Neural progenitor cell (in vitro differentiated cells): ENCODE results near the gene RGS12. TPM values are rescaled to one million over a fixed set of nuclear protein-coding genes. Genes with fewer than 3 reads are reported as not detected.

Experiments
- DNase-seq: peaks from one replicate; pipeline ENCODE4 v3.0.0-alpha.2; 2016; ENCODE audit warnings: low spot score
- H2AFZ ChIP-seq: fragments of 200-600 bp; sonication (generic); replicated peaks from 2 replicates; pipeline ENCODE4 v1.6.1; 2016; ENCODE audit warnings: antibody characterized with exemption
- H3F3A ChIP-seq: fragments of 200-600 bp; sonication (generic); 2 replicates; pipeline ENCODE4 v1.6.1; 2016; ENCODE audit warnings: antibody characterized with exemption, low read depth
- H3K27ac ChIP-seq: fragments of 200-600 bp; sonication (generic); 2 replicates; pipeline ENCODE4 v1.5.1; 2016; ENCODE audit warnings: mild to moderate bottlenecking
- H3K27me3 ChIP-seq: fragments of 200-600 bp; sonication (generic); 2 replicates; pipeline ENCODE4 v1.6.1; 2016; ENCODE audit warnings: mild to moderate bottlenecking, moderate library complexity
- H3K36me3 ChIP-seq: fragments of 200-600 bp; sonication (generic); 2 replicates; pipeline ENCODE4 v1.5.1; 2016
- H3K4me1 ChIP-seq: fragments of 200-600 bp; sonication (generic); 2 replicates; pipeline ENCODE4 v1.6.1; 2016; ENCODE audit warnings: mixed run types
- H3K4me2 ChIP-seq: fragments of 200-600 bp; sonication (generic); 2 replicates; pipeline ENCODE4 v1.6.1; 2016
- H3K4me3 ChIP-seq: fragments of 200-600 bp; sonication (generic); 2 replicates; pipeline ENCODE4 v1.5.1; 2016
- H3K79me2 ChIP-seq: fragments of 200-600 bp; sonication (generic); 2 replicates; pipeline ENCODE4 v1.6.1; 2016; ENCODE audit warnings: low read depth
- H3K9ac ChIP-seq: fragments of 200-600 bp; sonication (generic); 2 replicates; pipeline ENCODE4 v1.6.1; 2016
- H3K9me3 ChIP-seq: fragments of 200-600 bp; sonication (generic); 2 replicates; pipeline ENCODE4 v1.5.1; 2016; ENCODE audit warnings: low read depth
- H4K20me1 ChIP-seq: fragments of 200-600 bp; sonication (generic); 2 replicates; pipeline ENCODE4 v1.6.1; 2016; ENCODE audit warnings: low read depth
- H3K27ac Mint-ChIP-seq: 3 replicates; pipeline ENCODE4 v1.8.0; 2021; ENCODE audit warnings: mixed read lengths
- H3K27me3 Mint-ChIP-seq: 2 replicates; pipeline ENCODE4 v1.8.0; 2022; ENCODE audit warnings: low read depth, mild to moderate bottlenecking, inconsistent platforms, moderate library complexity, mixed read lengths; ENCODE audit not compliant: insufficient read depth
- H3K36me3 Mint-ChIP-seq: 3 replicates; pipeline ENCODE4 v1.8.0; 2021; ENCODE audit warnings: mixed read lengths
- H3K4me1 Mint-ChIP-seq: 3 replicates; pipeline ENCODE4 v1.8.0; 2021; ENCODE audit warnings: mixed read lengths
- H3K4me3 Mint-ChIP-seq: 3 replicates; pipeline ENCODE4 v1.8.0; 2021; ENCODE audit warnings: mild to moderate bottlenecking, moderate library complexity, mixed read lengths
- H3K9me3 Mint-ChIP-seq: 3 replicates; pipeline ENCODE4 v1.8.0; 2020; ENCODE audit warnings: mixed read lengths
- CTCF ChIP-seq: fragments of 200-600 bp; sonication (generic); IDR thresholded peaks from 2 replicates; pipeline ENCODE4 v1.5.1; 2017; ENCODE audit warnings: antibody characterized with exemption, mild to moderate bottlenecking
- EZH2 ChIP-seq: fragments of 200-600 bp; sonication (generic); IDR thresholded peaks from 2 replicates; pipeline ENCODE4 v1.6.1; 2017; ENCODE audit warnings: antibody characterized with exemption, mild to moderate bottlenecking, moderate library complexity
- EZH2phosphoT487 ChIP-seq: fragments of 200-600 bp; sonication (generic); IDR thresholded peaks from 2 replicates; pipeline ENCODE4 v1.6.1; 2017; ENCODE audit warnings: antibody characterized with exemption
- total RNA-seq: library from RNA; depleted of rRNA; stranded (reverse); fragments of >200 nt; gene quantifications from 2 replicates; pipeline ENCODE4 v1.2.3, GENCODE V29; 2015; ENCODE audit warnings: low replicate concordance

The RGS12 gene
- total RNA-seq, 1 donor from 2014 or later, result 36.6 TPM

GRCh38 chr4:3248811-3249661, 43.8 kb upstream of the RGS12 start, which contains the start of gene MSANTD1:
MSANTD1 (plus strand) TSS chr4:3249159; CDS start chr4:3249223, 64 bp downstream.
- TF ChIP-seq CTCF (no peak), EZH2 (no peak), EZH2phosphoT487 (no peak)
- Histone ChIP-seq H3K4me2 (no peak within 1 kb of the TSS), H3K36me3 (no peaks in the 10 kb centered on the region), H4K20me1 (no peaks in the 10 kb centered on the region), H3K9ac (no peak within 1 kb of the TSS), H3K27ac (no peak within 1 kb of the TSS), H3K9me3 (no peaks in the 10 kb centered on the region), H3K27me3 (no peaks in the 10 kb centered on the region), H3K4me1 (no peaks in the 10 kb centered on the region), H3K79me2 (no peaks in the 10 kb centered on the region), H3F3A (no peaks in the 10 kb centered on the region), H2AFZ (no peak within 1 kb of the TSS), H3K4me3 (no peak within 1 kb of the TSS)
- H3K9me3 Mint-ChIP-seq, result no peaks in the 10 kb centered on the region
- peaks cover 5% of the 10 kb centered on the region for H3K4me1 Mint-ChIP-seq
- no peaks in the 10 kb centered on the region for H3K36me3 Mint-ChIP-seq
- no peak within 1 kb of the TSS for H3K4me3 Mint-ChIP-seq
- peak; percentile 38 for DNase-seq
- H3K27me3 Mint-ChIP-seq, result no peaks in the 10 kb centered on the region
- H3K27ac Mint-ChIP-seq, result peak within 1 kb of the TSS; percentile 88

- no peaks in the 10 kb centered on the region for H3K4me1 ChIP-seq
- H3K27me3 ChIP-seq, result no peaks in the 10 kb centered on the region
- H3K4me3 ChIP-seq, result no peak overlapping the region
- H4K20me1 ChIP-seq, result no peaks in the 10 kb centered on the region
- no peak overlapping the region for H3K9ac ChIP-seq
- DNase-seq, result no peak
- H3K4me1 Mint-ChIP-seq, result peaks cover 6% of the 10 kb centered on the region
- H3K27ac Mint-ChIP-seq, result peak overlapping the region; percentile 25
- H3K36me3 ChIP-seq, result no peaks in the 10 kb centered on the region
- no peak overlapping the region for H3K4me3 Mint-ChIP-seq
- TF ChIP-seq EZH2phosphoT487, result no peak
- no peak for TF ChIP-seq CTCF
- no peak for TF ChIP-seq EZH2
- H3K27ac ChIP-seq, result no peak overlapping the region
- H3K9me3 Mint-ChIP-seq, result no peaks in the 10 kb centered on the region
- H3K79me2 ChIP-seq, result no peaks in the 10 kb centered on the region
- no peaks in the 10 kb centered on the region for H3K9me3 ChIP-seq
- H2AFZ ChIP-seq, result no peak overlapping the region
- no peaks in the 10 kb centered on the region for H3K27me3 Mint-ChIP-seq
- H3F3A ChIP-seq, result no peaks in the 10 kb centered on the region
- no peak overlapping the region for H3K4me2 ChIP-seq
- no peaks in the 10 kb centered on the region for H3K36me3 Mint-ChIP-seq
These were observed 42.9 kb upstream of the RGS12 start for GRCh38 chr4:3249711-3250437.

GRCh38 chr4:3250438-3250955, 42.3 kb upstream of the RGS12 start:
- no peak overlapping the region for H3K4me3 ChIP-seq
- H3K9ac ChIP-seq, result no peak overlapping the region
- no peaks in the 10 kb centered on the region for H3K27me3 Mint-ChIP-seq
- peak overlapping the region; percentile 25 for H3K27ac Mint-ChIP-seq
- TF ChIP-seq EZH2 (no peak), CTCF (no peak), EZH2phosphoT487 (no peak)
- no peak overlapping the region for H3K4me2 ChIP-seq
- no peaks in the 10 kb centered on the region for H3K36me3 ChIP-seq
- H3K9me3 ChIP-seq, result no peaks in the 10 kb centered on the region
- no peaks in the 10 kb centered on the region for H3K9me3 Mint-ChIP-seq
- no peak overlapping the region for H3K27ac ChIP-seq
- H3F3A ChIP-seq, result no peaks in the 10 kb centered on the region
- H3K4me1 ChIP-seq, result no peaks in the 10 kb centered on the region
- H3K27me3 ChIP-seq, result no peaks in the 10 kb centered on the region
- H2AFZ ChIP-seq, result no peak overlapping the region
- no peak overlapping the region for H3K4me3 Mint-ChIP-seq
- DNase-seq, result no peak
- no peaks in the 10 kb centered on the region for H3K36me3 Mint-ChIP-seq
- H4K20me1 ChIP-seq, result no peaks in the 10 kb centered on the region
- no peaks in the 10 kb centered on the region for H3K79me2 ChIP-seq
- H3K4me1 Mint-ChIP-seq, result peaks cover 6% of the 10 kb centered on the region
